Measurements from ENCODE around the gene CREBRF.

DNA sequence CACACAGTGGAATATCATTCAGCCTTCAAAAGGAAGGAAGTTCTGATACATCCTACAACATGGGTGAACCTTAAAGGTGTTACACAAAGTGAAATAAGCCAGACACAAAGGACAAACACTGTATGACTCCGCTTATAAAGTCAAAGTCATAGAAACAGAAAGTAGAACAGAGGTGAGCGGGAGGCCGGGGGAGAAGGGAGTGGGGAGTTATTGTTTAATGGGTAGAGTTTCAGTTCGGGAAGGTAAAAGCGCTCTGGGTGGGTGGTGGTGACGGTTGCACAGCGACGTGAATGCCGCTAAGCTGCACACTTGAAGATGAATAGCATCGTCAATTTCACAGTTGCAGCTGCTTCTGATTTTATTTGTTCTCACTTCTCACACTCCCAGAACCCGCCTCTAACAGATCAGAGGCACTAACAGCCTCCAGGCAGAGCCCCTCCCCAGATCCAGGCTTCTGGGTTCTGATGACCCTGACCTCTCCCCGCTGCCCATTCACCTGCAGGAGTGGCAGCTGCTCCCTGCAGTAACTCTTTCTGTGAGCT lies 122.3 kb downstream of the CREBRF start:
- TF ChIP-seq, protein P1, sequence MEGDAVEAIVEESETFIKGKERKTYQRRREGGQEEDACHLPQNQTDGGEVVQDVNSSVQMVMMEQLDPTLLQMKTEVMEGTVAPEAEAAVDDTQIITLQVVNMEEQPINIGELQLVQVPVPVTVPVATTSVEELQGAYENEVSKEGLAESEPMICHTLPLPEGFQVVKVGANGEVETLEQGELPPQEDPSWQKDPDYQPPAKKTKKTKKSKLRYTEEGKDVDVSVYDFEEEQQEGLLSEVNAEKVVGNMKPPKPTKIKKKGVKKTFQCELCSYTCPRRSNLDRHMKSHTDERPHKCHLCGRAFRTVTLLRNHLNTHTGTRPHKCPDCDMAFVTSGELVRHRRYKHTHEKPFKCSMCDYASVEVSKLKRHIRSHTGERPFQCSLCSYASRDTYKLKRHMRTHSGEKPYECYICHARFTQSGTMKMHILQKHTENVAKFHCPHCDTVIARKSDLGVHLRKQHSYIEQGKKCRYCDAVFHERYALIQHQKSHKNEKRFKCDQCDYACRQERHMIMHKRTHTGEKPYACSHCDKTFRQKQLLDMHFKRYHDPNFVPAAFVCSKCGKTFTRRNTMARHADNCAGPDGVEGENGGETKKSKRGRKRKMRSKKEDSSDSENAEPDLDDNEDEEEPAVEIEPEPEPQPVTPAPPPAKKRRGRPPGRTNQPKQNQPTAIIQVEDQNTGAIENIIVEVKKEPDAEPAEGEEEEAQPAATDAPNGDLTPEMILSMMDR (IDR thresholded peaks at IDR 0.05) = no peak
- TF ChIP-seq POLR2A (IDR thresholded peaks at IDR 0.05) = no peak

All from right lobe of liver (tissue), 4 donors.